GM06990 (cell line): Measurements from ENCODE around the gene MUL1.
"Not testable (repeated sequence)": the region's sequence is repeated elsewhere in the genome, so short reads cannot be mapped to it uniquely, and the experiment has no call there.

Experiments
- DNase-seq: peaks from one replicate; pipeline ENCODE4 v3.0.0-alpha.2; 2011; ENCODE audit not compliant: insufficient read length; ENCODE audit errors: extremely low read depth
- H3K27me3 ChIP-seq: replicated peaks from 2 replicates; pipeline ENCODE4 v1.6.0; 2011; ENCODE audit warnings: low read length; ENCODE audit not compliant: control insufficient read depth, insufficient read depth
- H3K36me3 ChIP-seq: 2 replicates; pipeline ENCODE4 v1.5.1; 2011; ENCODE audit warnings: low read length; ENCODE audit not compliant: control insufficient read depth, insufficient read depth
- H3K4me3 ChIP-seq: replicated peaks from 2 replicates; pipeline ENCODE4 v1.5.1; 2011; ENCODE audit warnings: low read depth, mild to moderate bottlenecking, control low read depth, low read length
- CTCF ChIP-seq: IDR thresholded peaks from 2 replicates; pipeline ENCODE4 v1.5.1; 2011; ENCODE audit warnings: low read length, control low read depth, mild to moderate bottlenecking, inconsistent platforms; ENCODE audit not compliant: insufficient read depth, poor library complexity, severe bottlenecking

Gene MUL1

GRCh38 chr1:20498116-20498515 is 9.8 kb downstream of the MUL1 start:
- no peaks in the 10 kb centered on the region for H3K27me3 ChIP-seq
- DNase-seq = no peak
- TF ChIP-seq CTCF = no peak
- H3K4me3 ChIP-seq = no peak overlapping the region
- H3K36me3 ChIP-seq = peaks cover 20% of the 10 kb centered on the region

GRCh38 chr1:20497506-20497905 is 10.4 kb downstream of the MUL1 start:
- no peak for TF ChIP-seq CTCF
- Histone ChIP-seq H3K27me3 (no peaks in the 10 kb centered on the region; the same call in 1 of the 2 replicates), H3K4me3 (no peak overlapping the region), H3K36me3 (peaks cover 20% of the 10 kb centered on the region)
- no peak for DNase-seq

DNA sequence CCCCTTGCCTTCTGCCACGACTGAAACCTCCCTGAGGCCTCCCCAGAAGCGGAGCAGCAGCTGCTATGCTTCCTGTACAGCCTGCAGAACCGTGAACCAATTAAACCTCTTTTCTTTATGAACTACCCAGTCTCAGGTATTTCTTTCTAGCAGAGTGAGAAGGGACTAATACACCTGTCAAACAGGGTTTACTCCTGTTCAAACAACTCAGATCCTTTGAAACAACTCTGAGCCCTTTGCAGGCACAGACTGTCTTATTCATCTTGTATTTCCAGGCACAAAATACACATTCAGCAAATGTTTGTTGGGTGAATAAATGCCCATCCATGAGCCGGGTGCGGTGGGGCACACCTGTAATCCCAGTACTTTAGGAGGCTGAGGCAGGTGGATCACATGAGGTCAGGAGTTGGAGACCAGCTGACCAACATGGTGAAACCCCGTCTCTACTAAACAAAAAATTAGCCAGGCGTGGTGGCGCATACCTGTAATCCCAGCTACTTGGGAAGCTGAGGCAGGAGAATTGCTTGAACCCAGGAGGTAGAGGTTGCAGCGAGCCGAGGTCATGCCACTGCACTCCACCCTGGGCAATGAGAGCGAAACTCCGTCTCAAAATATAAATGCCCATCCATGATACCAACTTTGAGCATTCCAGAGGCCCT is 11.1 kb downstream of the MUL1 start:
- H3K36me3 ChIP-seq = peaks cover 20% of the 10 kb centered on the region
- DNase-seq, H3K4me3 ChIP-seq, H3K27me3 ChIP-seq: not testable (repeated sequence)

DNA sequence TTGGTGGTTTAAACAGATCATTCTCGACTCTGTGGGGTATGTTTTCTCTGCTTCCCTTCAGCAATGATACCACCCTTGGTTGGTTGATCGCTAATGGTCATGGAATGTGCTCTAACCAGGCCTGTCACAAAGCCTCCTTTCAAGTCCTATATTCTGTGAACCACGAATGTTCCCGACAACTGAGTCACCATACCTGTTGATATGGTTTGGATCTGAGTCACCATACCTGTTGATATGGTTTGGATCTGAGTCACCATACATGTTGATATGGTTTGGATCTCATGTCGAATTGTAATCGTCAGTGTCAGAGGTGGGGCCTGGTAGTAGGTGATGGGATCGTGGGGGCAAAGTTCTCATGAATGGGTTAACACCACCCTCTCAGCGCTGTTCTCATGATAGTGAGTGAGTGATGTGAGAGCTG is 11.7 kb downstream of the MUL1 start:
- no peak for DNase-seq
- Histone ChIP-seq H3K4me3 (no peak overlapping the region), H3K36me3 (peaks cover 17% of the 10 kb centered on the region), H3K27me3 (no peaks in the 10 kb centered on the region; the same call in 1 of the 2 replicates)
- no peak for TF ChIP-seq CTCF

- peaks cover 12% of the 10 kb centered on the region for H3K36me3 ChIP-seq
- H3K27me3 ChIP-seq = no peaks in the 10 kb centered on the region; the same call in 1 of the 2 replicates
- no peak for DNase-seq
- H3K4me3 ChIP-seq = no peak overlapping the region
- no peak for TF ChIP-seq CTCF
Observed at GRCh38 chr1:20495661-20496060, 12.3 kb downstream of the MUL1 start.

DNA sequence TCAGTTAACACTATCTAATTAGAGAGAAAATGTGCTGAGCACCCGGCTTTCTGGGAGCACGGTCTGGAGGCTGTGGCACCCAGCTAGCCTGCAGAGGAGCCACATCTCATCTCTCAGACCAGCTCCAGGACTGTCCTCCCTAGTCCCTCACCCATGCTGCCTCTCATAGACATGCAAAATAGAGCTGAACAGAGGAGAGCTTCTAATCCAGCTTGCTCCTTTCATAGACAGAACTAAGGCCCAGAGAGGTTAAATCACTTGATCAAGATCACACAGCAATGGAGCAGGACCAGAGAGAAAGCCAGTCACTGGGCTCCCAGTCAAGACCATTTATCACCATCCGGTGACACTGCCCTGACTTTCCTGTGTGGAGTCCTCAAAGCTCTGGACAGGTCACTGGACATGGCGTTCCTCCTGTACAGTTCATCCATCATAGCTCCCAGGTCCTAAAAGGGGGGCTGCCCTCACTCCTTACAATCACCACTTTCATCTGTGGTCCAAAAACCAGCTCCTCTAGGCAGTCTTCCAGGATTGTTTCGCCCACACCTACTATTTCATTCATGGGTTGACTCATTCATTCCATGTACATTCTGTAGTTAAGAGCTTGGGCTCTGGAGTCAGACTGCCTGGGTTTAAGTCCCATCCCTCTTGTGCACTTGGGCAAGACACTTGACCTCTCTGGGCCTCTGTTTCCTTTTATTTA is 13.2 kb downstream of the MUL1 start:
- H3K36me3 ChIP-seq = peaks cover 6% of the 10 kb centered on the region
- H3K4me3 ChIP-seq = no peak overlapping the region
- no peaks in the 10 kb centered on the region; the same call in none of the 2 replicates for H3K27me3 ChIP-seq
- no peak for DNase-seq
- TF ChIP-seq CTCF = no peak
